Medulla oblongata (tissue), 1 donor: ENCODE measurements around the gene BBLN.
A peak's percentile ranks its signal among the peaks of the same experiment; 100 is the strongest.
"Not testable (repeated sequence)": the region's sequence is repeated elsewhere in the genome, so short reads cannot be mapped to it uniquely, and the experiment has no call there.

Source experiments
- DNase-seq: peaks from one replicate; pipeline ENCODE4 v3.0.0-alpha.2; 2015; ENCODE audit errors: extremely low spot score

The BBLN gene

GRCh38 chr9:128124451-128124850, 35.6 kb upstream of the BBLN start:
- no peak for DNase-seq

DNA sequence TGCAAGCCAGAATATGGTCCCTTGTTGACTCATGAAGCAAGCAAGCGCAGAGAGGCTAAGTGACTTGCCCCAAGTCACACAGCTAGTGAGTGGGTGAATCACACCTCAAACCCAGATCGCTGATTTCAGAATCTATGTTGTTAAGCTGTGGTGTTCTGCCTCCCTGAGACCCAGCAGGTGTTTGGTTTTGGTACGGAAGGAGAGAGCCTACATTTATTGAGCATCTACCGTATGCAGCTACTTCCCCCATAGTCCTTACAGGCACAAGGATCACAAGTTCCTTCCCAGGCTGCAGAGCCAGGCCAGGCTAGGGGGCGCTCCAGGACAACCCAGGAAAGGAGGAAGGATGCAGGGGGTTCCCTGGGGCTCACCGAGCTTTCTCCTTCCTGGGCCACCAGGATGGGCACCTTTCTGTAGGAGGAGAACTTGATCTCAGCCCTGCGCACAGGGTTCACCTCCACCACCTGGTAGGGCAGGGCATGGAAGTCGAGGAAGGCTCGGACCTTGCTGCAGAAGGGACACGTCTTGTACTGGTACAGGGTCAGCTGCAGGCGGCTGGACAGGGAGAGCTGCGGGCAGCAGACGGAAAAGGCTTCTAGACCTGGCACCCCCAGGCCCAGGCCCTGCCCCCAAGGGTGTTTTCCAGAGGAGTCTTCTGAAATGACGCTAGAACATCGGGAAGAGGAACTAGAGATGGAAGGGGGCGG, 35.0 kb upstream of the BBLN start:
- DNase-seq, result peak; percentile 61

DNA sequence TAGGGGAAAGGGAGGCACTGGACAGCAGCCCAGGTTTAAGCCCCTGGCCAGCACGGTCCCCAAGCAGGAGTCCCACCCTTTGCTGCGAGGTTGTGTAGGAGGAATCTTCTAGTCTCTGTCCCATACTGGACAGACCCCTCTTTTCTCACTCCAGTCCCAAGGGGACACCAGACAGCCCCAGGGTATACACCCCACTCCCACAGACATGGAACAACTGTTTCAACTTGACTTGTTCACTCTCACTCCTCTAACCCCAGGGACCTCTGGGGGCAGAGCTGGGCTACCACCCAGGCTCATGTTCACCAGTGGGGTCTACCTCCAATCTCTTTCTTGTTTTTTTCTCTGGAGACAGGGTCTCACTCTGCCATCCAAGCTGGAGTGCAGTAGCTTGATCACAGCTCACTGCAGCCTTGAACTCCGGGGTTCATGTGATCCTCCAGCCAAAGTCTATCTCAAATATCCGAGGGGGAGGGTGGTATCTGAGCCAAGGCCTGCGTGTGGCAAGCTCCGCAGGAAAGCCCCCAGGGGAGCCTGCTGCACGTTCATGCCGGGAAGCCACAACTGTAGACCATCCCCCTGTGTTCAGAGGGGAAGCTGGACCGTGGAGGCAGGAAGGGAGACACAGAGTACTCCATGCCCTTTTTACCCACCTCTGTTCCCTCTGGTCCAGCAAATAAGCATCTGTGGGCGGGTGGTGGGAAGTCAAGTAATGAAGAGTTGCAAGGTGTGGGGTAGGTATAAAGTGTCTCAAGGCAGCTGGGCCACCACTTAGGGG, 34.3 kb upstream of the BBLN start:
- no peak for DNase-seq

GRCh38 chr9:128127568-128127989, 32.5 kb upstream of the BBLN start, which contains the start of gene PTGES2:
Gene PTGES2, minus strand, starts transcription at chr9:128127729. Its CDS starts 12 bp downstream, at chr9:128127717.
- DNase-seq, result peak; percentile 91

DNA sequence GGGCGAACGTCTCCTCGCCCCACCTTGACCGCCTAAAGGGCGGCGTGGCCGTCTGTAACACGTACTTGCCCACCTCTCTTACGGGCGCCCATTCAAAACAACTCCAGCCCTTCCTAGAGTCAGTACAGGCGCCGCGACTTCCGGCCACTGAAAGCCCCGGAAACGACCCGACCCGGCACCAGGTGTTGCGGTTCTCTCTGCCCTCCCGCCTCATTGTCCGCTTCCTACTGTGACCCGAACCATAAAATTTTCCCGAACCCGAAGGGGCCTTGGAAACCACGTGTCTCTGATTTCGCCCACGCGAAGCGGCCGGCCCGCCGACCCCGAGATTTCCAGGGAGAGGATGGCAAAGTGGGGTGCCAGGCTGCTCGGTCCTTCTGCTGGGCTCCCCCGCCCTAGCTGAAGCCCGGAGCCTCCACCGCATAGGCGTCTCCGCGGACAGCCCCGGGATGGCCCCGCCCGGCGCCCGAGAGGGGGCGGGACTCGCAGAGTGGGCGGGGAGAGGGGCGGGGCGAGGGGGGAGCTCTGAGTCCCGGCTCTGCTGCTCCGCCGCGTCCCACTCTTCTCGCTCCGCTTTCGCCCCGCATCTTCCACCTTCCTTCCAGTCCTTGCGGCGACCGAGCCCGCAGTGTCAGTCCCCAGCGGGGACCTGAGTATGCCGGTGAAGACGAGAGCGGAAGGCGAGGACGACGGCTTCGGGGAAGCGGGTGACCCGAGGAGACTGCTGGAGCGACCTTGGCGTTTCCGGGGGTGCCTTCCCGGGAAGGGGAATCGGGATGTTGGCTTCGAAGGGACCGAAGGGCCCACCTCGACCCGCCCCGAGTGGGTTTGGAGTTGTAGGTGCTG, 31.9 kb upstream of the BBLN start:
- peak; percentile 93 for DNase-seq

- DNase-seq, result no peak
Measured at GRCh38 chr9:128128836-128129590, 31.1 kb upstream of the BBLN start.

GRCh38 chr9:128129976-128130590, 30.0 kb upstream of the BBLN start:
- not testable (repeated sequence) for DNase-seq

- not testable (repeated sequence) for DNase-seq
Measured at GRCh38 chr9:128130651-128131050, 29.4 kb upstream of the BBLN start.

GRCh38 chr9:128131346-128131745, 28.7 kb upstream of the BBLN start:
- not testable (repeated sequence) for DNase-seq

DNA sequence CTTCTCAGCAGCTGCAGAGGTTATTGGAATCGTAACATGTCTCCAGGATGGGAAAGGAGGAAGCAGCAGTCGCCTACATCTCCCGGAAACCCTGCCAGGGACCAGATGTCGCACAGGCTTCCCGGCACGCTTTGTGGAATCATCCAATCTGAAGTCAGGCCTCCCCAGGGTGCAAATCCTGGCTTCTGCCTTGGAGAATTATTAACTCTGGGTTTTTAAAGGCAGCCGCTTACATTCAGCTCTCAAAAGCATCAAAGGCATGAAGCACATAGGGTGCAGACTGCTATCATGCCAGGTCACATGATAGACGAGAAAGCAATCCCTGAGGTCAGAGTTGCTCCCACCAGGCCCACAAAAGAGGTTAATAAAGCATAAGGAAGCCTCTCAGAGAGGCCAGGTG, 27.9 kb upstream of the BBLN start:
- not testable (repeated sequence) for DNase-seq

- DNase-seq, result not testable (repeated sequence)
Measured at GRCh38 chr9:128135561-128135960, 24.5 kb upstream of the BBLN start.

GRCh38 chr9:128136816-128137793, 23.0 kb upstream of the BBLN start:
- no peak for DNase-seq

DNA sequence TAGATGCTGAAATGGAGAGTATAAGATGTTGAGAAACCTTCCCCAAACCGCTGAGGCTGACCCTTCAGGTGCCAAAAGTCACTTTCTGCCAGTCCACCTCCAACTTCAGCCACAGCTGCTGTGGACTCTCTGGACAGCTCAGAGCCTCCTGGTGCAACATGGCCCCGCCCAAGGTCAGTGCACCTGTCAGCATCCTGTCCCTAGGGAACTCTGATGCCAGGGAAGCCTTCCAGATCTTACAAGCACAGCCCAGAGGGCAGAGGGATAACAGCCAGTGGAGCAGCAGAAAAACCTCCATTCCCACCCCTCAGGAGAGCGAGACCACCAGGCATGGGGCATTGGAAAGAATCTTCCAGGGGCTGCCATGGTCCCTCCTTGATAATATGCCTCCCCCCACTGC, 22.1 kb upstream of the BBLN start:
- DNase-seq, result no peak

- DNase-seq, result no peak
Measured at GRCh38 chr9:128139621-128140020, 20.4 kb upstream of the BBLN start.

GRCh38 chr9:128141604-128142003, 18.5 kb upstream of the BBLN start:
- DNase-seq, result no peak

DNA sequence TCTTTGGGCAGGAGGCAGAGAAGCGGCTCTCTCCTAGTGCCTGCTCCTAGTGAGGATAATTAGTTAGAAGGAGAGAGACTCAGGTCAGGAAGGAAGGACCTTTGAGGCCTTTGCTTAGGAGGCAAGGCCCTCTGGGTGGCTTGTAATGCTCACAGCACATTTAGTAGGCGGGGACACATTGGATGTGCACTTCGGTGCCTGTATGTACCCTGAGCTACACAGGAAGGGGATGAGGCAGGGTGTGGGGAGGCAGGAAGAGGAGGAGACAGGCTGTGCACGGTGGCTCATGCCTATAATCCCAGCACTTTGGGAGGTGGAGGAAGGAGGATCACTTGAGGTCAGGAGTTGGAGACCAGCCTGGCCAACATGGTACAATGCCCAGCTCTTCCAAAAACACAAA, 18.0 kb upstream of the BBLN start:
- no peak for DNase-seq

- DNase-seq, result no peak
Measured at GRCh38 chr9:128142596-128142995, 17.5 kb upstream of the BBLN start.

GRCh38 chr9:128143525-128144238, 16.4 kb upstream of the BBLN start:
- no peak for DNase-seq
